Tibial nerve (tissue), 3 donors: ENCODE measurements around the gene HES4.

Experiments
- POLR2A ChIP-seq, 2 donors: fragments of 450-650 bp; IDR thresholded peaks; one replicate each; pipeline ENCODE4 v1.6.1; 2017; ENCODE audit warnings: antibody characterized with exemption in 2 of 2, mild to moderate bottlenecking in 2 of 2, moderate library complexity in 2 of 2
- TF ChIP-seq, protein P1 (sequence below), 5 experiments: fragments of 200-600 bp in 3 of 5; fragments of 450-650 bp in 2 of 5; sonication (generic) in 3 of 5; IDR thresholded peaks; one replicate each; pipeline ENCODE4 v1.5.1; 2016 to 2019; ENCODE audit warnings: antibody characterized with exemption in 5 of 5, mild to moderate bottlenecking in 3 of 5, moderate library complexity in 2 of 5

DNA sequence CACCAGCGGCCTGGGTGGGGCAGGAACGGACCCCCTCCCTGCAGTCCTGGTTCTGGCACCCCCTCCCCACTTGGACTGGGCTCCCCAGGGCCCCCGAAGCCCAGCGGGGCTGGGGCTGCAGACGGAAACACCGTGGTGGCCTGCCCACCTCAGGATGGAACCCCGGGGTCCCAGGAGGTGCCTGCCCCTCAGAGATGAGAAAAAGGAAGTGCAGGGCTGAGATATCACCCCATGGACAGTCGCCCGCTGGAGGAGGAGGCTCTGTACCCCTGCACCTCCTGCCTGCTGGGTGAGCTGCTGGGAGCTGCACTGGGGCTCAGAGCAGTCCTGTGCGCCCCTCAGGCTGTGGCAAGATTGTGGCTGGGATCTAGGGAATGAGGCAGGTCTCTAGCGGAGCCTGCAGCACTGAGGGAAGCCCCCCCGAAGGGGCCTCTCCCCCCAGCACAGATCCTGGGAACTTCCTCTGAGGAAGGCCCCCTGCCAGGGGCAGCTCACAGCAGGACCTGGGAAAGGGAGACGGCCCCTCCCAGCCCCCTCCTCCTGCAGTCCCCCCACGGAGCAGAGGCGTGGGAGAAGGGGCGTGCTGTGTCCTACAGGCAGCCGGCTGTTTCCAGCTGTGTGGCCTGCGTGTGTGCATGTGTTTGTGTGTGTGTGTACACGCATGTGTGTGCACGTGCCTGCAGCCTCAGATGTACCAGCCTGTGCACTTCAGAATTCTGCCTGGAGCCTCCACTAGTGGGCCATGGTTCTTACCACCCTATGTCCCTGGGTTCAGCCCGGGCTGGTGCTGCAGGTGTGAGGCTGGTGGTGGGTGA is 26.9 kb upstream of the HES4 start:
- TF ChIP-seq, protein P1, sequence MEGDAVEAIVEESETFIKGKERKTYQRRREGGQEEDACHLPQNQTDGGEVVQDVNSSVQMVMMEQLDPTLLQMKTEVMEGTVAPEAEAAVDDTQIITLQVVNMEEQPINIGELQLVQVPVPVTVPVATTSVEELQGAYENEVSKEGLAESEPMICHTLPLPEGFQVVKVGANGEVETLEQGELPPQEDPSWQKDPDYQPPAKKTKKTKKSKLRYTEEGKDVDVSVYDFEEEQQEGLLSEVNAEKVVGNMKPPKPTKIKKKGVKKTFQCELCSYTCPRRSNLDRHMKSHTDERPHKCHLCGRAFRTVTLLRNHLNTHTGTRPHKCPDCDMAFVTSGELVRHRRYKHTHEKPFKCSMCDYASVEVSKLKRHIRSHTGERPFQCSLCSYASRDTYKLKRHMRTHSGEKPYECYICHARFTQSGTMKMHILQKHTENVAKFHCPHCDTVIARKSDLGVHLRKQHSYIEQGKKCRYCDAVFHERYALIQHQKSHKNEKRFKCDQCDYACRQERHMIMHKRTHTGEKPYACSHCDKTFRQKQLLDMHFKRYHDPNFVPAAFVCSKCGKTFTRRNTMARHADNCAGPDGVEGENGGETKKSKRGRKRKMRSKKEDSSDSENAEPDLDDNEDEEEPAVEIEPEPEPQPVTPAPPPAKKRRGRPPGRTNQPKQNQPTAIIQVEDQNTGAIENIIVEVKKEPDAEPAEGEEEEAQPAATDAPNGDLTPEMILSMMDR (IDR thresholded peaks at IDR 0.05), result no peak
- no peak for TF ChIP-seq POLR2A (IDR thresholded peaks at IDR 0.05)
